HepG2 (cell line): ENCODE results near the gene NEDD8. TPM values are rescaled to one million over a fixed set of nuclear protein-coding genes. Genes with fewer than 3 reads are reported as not detected.

Source experiments
- EHMT2 ChIP-seq: fragments of 200-600 bp; sonication (generic); IDR thresholded peaks from 2 replicates; pipeline ENCODE4 v1.7.0; 2017; ENCODE audit warnings: antibody characterized with exemption, low read depth, low read length, borderline replicate concordance
- FOSL2 ChIP-seq: sonication (generic); formaldehyde crosslinking; IDR thresholded peaks from 2 replicates; pipeline ENCODE4 v1.4.0; 2020; ENCODE audit warnings: missing genetic modification reagents
- MXD1 ChIP-seq: sonication (generic); formaldehyde crosslinking; IDR thresholded peaks from 2 replicates; pipeline ENCODE4 v1.4.0; 2020; ENCODE audit warnings: mild to moderate bottlenecking, missing genetic modification reagents
- MZF1 ChIP-seq: sonication (generic); formaldehyde crosslinking; IDR thresholded peaks from 2 replicates; pipeline ENCODE4 v1.8.1; 2023; ENCODE audit warnings: mild to moderate bottlenecking, missing genetic modification reagents, borderline replicate concordance
- NCOR1 ChIP-seq: fragments of 200-600 bp; sonication (generic); IDR thresholded peaks from 2 replicates; pipeline ENCODE4 v1.7.0; 2017; ENCODE audit warnings: antibody characterized with exemption, low read length, borderline replicate concordance
- NONO ChIP-seq, 2 experiments: fragments of 450-650 bp in 1 of 2; sonication (generic) in 1 of 2; formaldehyde crosslinking in 1 of 2; IDR thresholded peaks in 1 of 2; conservative IDR thresholded peaks in 1 of 2; 2 replicates each; pipeline versions ENCODE4 v1.6.1 to v1.8.0; 2017 to 2022; ENCODE audit warnings: mild to moderate bottlenecking in 1 of 2, missing genetic modification reagents in 1 of 2, moderate library complexity in 1 of 2
- SPEN ChIP-seq: sonication (generic); formaldehyde crosslinking; IDR thresholded peaks from 2 replicates; pipeline ENCODE4 v1.5.1; 2020; ENCODE audit warnings: low read depth, mild to moderate bottlenecking, missing genetic modification reagents
- SRSF1 ChIP-seq: fragments of 200-400 bp; formaldehyde crosslinking; optimal IDR thresholded peaks from 2 replicates; pipeline ENCODE3; 2017; ENCODE audit warnings: mild to moderate bottlenecking, low read depth, low read length, moderate library complexity
- ZBTB25 ChIP-seq: IDR thresholded peaks from 2 replicates; pipeline ENCODE4 v1.6.1; 2018; ENCODE audit warnings: missing genetic modification reagents
- ZNF235 ChIP-seq: sonication (generic); formaldehyde crosslinking; IDR thresholded peaks from 2 replicates; pipeline ENCODE4 v1.8.1; 2023; ENCODE audit warnings: mild to moderate bottlenecking, missing genetic modification reagents, borderline replicate concordance
- ZNF256 ChIP-seq: sonication (generic); formaldehyde crosslinking; conservative IDR thresholded peaks from 2 replicates; pipeline ENCODE4 v1.4.0; 2020; ENCODE audit warnings: missing genetic modification reagents
- ZNF326 ChIP-seq: sonication (generic); formaldehyde crosslinking; IDR thresholded peaks from 2 replicates; pipeline ENCODE4 v1.4.0; 2020; ENCODE audit warnings: missing genetic modification reagents, borderline replicate concordance
- ZNF496 ChIP-seq: sonication (generic); formaldehyde crosslinking; IDR thresholded peaks from 2 replicates; pipeline ENCODE4 v1.8.1; 2023; ENCODE audit warnings: mild to moderate bottlenecking, moderate library complexity, missing genetic modification reagents; ENCODE audit not compliant: insufficient replicate concordance
- ZNF597 ChIP-seq: sonication (generic); formaldehyde crosslinking; IDR thresholded peaks from 2 replicates; pipeline ENCODE4 v1.5.0; 2020; ENCODE audit warnings: missing genetic modification reagents
- ZNF644 ChIP-seq: IDR thresholded peaks from 2 replicates; pipeline ENCODE4 v1.6.1; 2016; ENCODE audit warnings: low read depth
- ZNF883 ChIP-seq: sonication (generic); formaldehyde crosslinking; IDR thresholded peaks from 2 replicates; pipeline ENCODE4 v1.5.1; 2020; ENCODE audit warnings: mild to moderate bottlenecking, missing genetic modification reagents; ENCODE audit errors: not compliant biosample characterization
- polyA plus RNA-seq, 8 experiments: library from polyadenylated mRNA; depleted of rRNA in 3 of 8; stranded (reverse) in 7 of 8; unstranded in 1 of 8; fragments of >200 nt; fragmentation: Illumina TruSeq in 4 of 8; extraction: Trizol in 4 of 8; gene quantifications; 2 replicates each; pipeline versions ENCODE4 v1.2.1 to v1.2.3, GENCODE V29; 2011 to 2016; ENCODE audit warnings: low read depth in 4 of 8, missing spikeins in 1 of 8, mixed read lengths in 1 of 8; ENCODE audit not compliant: insufficient read depth in 1 of 8
- total RNA-seq, 5 experiments: library from RNA; depleted of rRNA; stranded (reverse); fragments of >200 nt; fragmentation: Illumina TruSeq; extraction: Trizol; gene quantifications; 2 replicates each; pipeline ENCODE4 v1.2.3, GENCODE V29; 2016; ENCODE audit warnings: low read depth in 1 of 5
- TF ChIP-seq, protein P1 (sequence below): sonication (generic); formaldehyde crosslinking; IDR thresholded peaks from 2 replicates; pipeline ENCODE4 v1.4.0; 2020; ENCODE audit warnings: missing genetic modification reagents
- TF ChIP-seq, protein P2 (sequence below): sonication (generic); formaldehyde crosslinking; IDR thresholded peaks from 2 replicates; pipeline ENCODE4 v1.9.0; 2022; ENCODE audit warnings: missing genetic modification reagents, mild to moderate bottlenecking, borderline replicate concordance
- TF ChIP-seq, protein P3 (sequence below): sonication (generic); formaldehyde crosslinking; IDR thresholded peaks from 2 replicates; pipeline ENCODE4 v1.4.0; 2020; ENCODE audit warnings: mild to moderate bottlenecking, missing genetic modification reagents, borderline replicate concordance

The NEDD8 gene
- total and polyA plus RNA-seq, 2 of the 13 experiments (the other 11 are each of a cell fraction or from before 2014, with no cell fraction given): 535 to 713 TPM

DNA sequence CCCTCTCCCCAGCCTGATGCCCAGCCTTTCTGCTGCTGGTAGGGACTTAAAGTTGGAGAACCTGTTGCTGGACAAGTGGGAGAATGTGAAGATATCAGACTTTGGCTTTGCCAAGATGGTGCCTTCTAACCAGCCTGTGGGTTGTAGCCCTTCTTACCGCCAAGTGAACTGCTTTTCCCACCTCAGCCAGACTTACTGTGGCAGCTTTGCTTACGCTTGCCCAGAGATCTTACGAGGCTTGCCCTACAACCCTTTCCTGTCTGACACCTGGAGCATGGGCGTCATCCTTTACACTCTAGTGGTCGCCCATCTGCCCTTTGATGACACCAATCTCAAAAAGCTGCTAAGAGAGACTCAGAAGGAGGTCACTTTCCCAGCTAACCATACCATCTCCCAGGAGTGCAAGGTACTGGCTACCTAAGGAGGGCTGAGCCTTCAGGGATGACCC is 25.0 kb downstream of the NEDD8 start (continued):
- TF ChIP-seq ZNF326 (CRISPR knock-in tag): 0 out of 2 replicates have a peak, but pooled peaks have one; percentile 44
- TF ChIP-seq SRSF1: no peak
- TF ChIP-seq NONO (IDR thresholded peaks at IDR 0.05): no peak
- 0 out of 2 replicates have a peak, but pooled peaks have one; percentile 11 for TF ChIP-seq NONO (CRISPR knock-in tag; conservative IDR thresholded peaks at IDR 0.05)
- TF ChIP-seq MZF1 (CRISPR knock-in tag): no peak
- TF ChIP-seq, protein P1, sequence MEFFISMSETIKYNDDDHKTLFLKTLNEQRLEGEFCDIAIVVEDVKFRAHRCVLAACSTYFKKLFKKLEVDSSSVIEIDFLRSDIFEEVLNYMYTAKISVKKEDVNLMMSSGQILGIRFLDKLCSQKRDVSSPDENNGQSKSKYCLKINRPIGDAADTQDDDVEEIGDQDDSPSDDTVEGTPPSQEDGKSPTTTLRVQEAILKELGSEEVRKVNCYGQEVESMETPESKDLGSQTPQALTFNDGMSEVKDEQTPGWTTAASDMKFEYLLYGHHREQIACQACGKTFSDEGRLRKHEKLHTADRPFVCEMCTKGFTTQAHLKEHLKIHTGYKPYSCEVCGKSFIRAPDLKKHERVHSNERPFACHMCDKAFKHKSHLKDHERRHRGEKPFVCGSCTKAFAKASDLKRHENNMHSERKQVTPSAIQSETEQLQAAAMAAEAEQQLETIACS: no peak
- TF ChIP-seq SPEN (CRISPR knock-in tag): no peak
- TF ChIP-seq ZNF597 (CRISPR knock-in tag): no peak
- TF ChIP-seq FOSL2 (CRISPR knock-in tag): no peak
- TF ChIP-seq NCOR1: no peak
- TF ChIP-seq, protein P2, sequence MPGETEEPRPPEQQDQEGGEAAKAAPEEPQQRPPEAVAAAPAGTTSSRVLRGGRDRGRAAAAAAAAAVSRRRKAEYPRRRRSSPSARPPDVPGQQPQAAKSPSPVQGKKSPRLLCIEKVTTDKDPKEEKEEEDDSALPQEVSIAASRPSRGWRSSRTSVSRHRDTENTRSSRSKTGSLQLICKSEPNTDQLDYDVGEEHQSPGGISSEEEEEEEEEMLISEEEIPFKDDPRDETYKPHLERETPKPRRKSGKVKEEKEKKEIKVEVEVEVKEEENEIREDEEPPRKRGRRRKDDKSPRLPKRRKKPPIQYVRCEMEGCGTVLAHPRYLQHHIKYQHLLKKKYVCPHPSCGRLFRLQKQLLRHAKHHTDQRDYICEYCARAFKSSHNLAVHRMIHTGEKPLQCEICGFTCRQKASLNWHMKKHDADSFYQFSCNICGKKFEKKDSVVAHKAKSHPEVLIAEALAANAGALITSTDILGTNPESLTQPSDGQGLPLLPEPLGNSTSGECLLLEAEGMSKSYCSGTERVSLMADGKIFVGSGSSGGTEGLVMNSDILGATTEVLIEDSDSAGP: 0 out of 2 replicates have a peak, but pooled peaks have one; percentile 20
- no peak for TF ChIP-seq ZNF496 (CRISPR knock-in tag)
- TF ChIP-seq ZNF235: no peak
- peak; percentile 16 for TF ChIP-seq ZNF883 (CRISPR knock-in tag)
- no peak for TF ChIP-seq ZNF256 (CRISPR knock-in tag)
- no peak for TF ChIP-seq MXD1
- no peak for TF ChIP-seq ZNF644 (CRISPR knock-in tag)
- TF ChIP-seq, protein P3, sequence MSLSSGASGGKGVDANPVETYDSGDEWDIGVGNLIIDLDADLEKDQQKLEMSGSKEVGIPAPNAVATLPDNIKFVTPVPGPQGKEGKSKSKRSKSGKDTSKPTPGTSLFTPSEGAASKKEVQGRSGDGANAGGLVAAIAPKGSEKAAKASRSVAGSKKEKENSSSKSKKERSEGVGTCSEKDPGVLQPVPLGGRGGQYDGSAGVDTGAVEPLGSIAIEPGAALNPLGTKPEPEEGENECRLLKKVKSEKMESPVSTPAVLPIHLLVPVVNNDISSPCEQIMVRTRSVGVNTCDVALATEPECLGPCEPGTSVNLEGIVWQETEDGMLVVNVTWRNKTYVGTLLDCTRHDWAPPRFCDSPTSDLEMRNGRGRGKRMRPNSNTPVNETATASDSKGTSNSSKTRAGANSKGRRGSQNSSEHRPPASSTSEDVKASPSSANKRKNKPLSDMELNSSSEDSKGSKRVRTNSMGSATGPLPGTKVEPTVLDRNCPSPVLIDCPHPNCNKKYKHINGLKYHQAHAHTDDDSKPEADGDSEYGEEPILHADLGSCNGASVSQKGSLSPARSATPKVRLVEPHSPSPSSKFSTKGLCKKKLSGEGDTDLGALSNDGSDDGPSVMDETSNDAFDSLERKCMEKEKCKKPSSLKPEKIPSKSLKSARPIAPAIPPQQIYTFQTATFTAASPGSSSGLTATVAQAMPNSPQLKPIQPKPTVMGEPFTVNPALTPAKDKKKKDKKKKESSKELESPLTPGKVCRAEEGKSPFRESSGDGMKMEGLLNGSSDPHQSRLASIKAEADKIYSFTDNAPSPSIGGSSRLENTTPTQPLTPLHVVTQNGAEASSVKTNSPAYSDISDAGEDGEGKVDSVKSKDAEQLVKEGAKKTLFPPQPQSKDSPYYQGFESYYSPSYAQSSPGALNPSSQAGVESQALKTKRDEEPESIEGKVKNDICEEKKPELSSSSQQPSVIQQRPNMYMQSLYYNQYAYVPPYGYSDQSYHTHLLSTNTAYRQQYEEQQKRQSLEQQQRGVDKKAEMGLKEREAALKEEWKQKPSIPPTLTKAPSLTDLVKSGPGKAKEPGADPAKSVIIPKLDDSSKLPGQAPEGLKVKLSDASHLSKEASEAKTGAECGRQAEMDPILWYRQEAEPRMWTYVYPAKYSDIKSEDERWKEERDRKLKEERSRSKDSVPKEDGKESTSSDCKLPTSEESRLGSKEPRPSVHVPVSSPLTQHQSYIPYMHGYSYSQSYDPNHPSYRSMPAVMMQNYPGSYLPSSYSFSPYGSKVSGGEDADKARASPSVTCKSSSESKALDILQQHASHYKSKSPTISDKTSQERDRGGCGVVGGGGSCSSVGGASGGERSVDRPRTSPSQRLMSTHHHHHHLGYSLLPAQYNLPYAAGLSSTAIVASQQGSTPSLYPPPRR (CRISPR knock-in tag): no peak
- TF ChIP-seq EHMT2: no peak
- no peak for TF ChIP-seq ZBTB25 (CRISPR knock-in tag)
